Kidney (tissue), 14 donors: Measurements from ENCODE around the gene PTPRH. TPM values are rescaled to one million over a fixed set of nuclear protein-coding genes. Genes with fewer than 3 reads are reported as not detected.
"Not testable (repeated sequence)": the region's sequence is repeated elsewhere in the genome, so short reads cannot be mapped to it uniquely, and the experiment has no call there.

Source experiments
- DNase-seq, 5 donors: peaks; one replicate each; pipeline ENCODE4 v3.0.0-alpha.2; 2013 to 2020
- FAIRE-seq: peaks from 2 replicates; lab custom pipeline; 2012; peaks lifted over from hg19 to GRCh38; lab: Jason Lieb, UNC
- H3K27ac ChIP-seq, 2 donors: one replicate each; pipeline ENCODE4 v1.7.0; 2013; ENCODE audit warnings: low read depth in 2 of 2, low read length in 2 of 2, inconsistent platforms in 1 of 2
- H3K27me3 ChIP-seq: one replicate; pipeline ENCODE4 v1.7.1; 2013; ENCODE audit warnings: low read length, inconsistent platforms; ENCODE audit not compliant: control insufficient read depth, insufficient read depth
- H3K36me3 ChIP-seq, 3 donors: one replicate each; pipeline versions ENCODE4 v1.7.0 to v1.7.1; 2013; ENCODE audit warnings: low read length in 3 of 3, control low read depth in 1 of 3, inconsistent platforms in 1 of 3; ENCODE audit not compliant: insufficient read depth in 3 of 3, control insufficient read depth in 2 of 3
- H3K4me1 ChIP-seq, 3 donors: one replicate each; pipeline versions ENCODE4 v1.7.0 to v1.7.1; 2013; ENCODE audit warnings: low read length in 3 of 3, inconsistent platforms in 1 of 3, low read depth in 1 of 3; ENCODE audit not compliant: control insufficient read depth in 2 of 3, insufficient read depth in 2 of 3
- H3K4me3 ChIP-seq, 3 donors: one replicate each; pipeline versions ENCODE4 v1.7.0 to v1.8.1; 2013; ENCODE audit warnings: low read length in 3 of 3, control low read depth in 1 of 3, inconsistent platforms in 1 of 3
- H3K9ac ChIP-seq, 3 donors: one replicate each; pipeline versions ENCODE4 v1.7.0 to v1.7.1; 2013; ENCODE audit warnings: low read length in 3 of 3, control low read depth in 1 of 3, inconsistent platforms in 1 of 3
- H3K9me3 ChIP-seq, 3 donors: one replicate each; pipeline versions ENCODE4 v1.7.0 to v1.7.1; 2013; ENCODE audit warnings: low read length in 3 of 3, control low read depth in 1 of 3, inconsistent platforms in 1 of 3; ENCODE audit not compliant: control insufficient read depth in 2 of 3, insufficient read depth in 1 of 3
- CTCF ChIP-seq: IDR thresholded peaks from 3 replicates; pipeline ENCODE4 v1.5.1; 2012; ENCODE audit warnings: mild to moderate bottlenecking, moderate library complexity, borderline replicate concordance; ENCODE audit not compliant: insufficient read depth; ENCODE audit errors: extremely low read depth
- intact Hi-C: fragments of 100-400 bp; cut with DNase I; formaldehyde crosslinking; loops from one replicate; pipeline ENCODE4 v1.11.1; 2022
- polyA plus RNA-seq: library from polyadenylated mRNA; stranded (reverse); fragments of 350-450 nt; fragmentation: Illumina TruSeq; extraction: RNeasy Lipid Tissue Mini Kit (QIAGEN cat#74804); gene quantifications from one replicate; pipeline ENCODE4 v1.2.3, GENCODE V29; 2014; ENCODE audit warnings: low read depth, low replicate concordance; ENCODE audit not compliant: insufficient read depth
- total RNA-seq: library from RNA; stranded (reverse); fragmentation: NEBNext Ultra II Directional; extraction: Animal tissue kit (Norgen Biotek cat#: 25700); gene quantifications from one replicate; pipeline ENCODE4 v1.2.1, GENCODE V29; 2021
- donor health status: control.
- donor health status: control.
- donor health status: control.
- donor health status: control.
- donor health status: control.
- donor health status: DM: yes; HTN: yes; CAD: no.
- donor health status: Normal renal cell carcinoma (clear cell type).

Gene PTPRH
- total and polyA plus RNA-seq, 2 donors from 2014 or later, result 2.8 TPM; not detected in 1

GRCh38 chr19:55226788-55227187 is 17.5 kb upstream of the PTPRH start:
- no peaks in the 10 kb centered on the region for H3K9me3 ChIP-seq
- no peaks in the 10 kb centered on the region for H3K27me3 ChIP-seq
- H3K36me3 ChIP-seq, result peaks cover 0 to 5% (median 0%) of the 10 kb centered on the region in 3 donors
- H3K9ac ChIP-seq, result no peak overlapping the region
- DNase-seq (no peak), FAIRE-seq (no peak)
- H3K4me3 ChIP-seq, result no peak overlapping the region
- no peak overlapping the region for H3K27ac ChIP-seq
- peaks cover 0 to 3% (median 0%) of the 10 kb centered on the region in 3 donors for H3K4me1 ChIP-seq
- intact Hi-C loops, result no loop called here
- TF ChIP-seq CTCF, result no peak

- DNase-seq (no peak), FAIRE-seq (no peak)
- Histone ChIP-seq H3K9ac (no peak overlapping the region), H3K36me3 (peaks cover 0 to 2% (median 0%) of the 10 kb centered on the region in 3 donors), H3K4me1 (peaks cover 0 to 3% (median 0%) of the 10 kb centered on the region in 3 donors), H3K27me3 (no peaks in the 10 kb centered on the region), H3K27ac (no peak overlapping the region), H3K9me3 (no peaks in the 10 kb centered on the region), H3K4me3 (no peak overlapping the region)
- TF ChIP-seq CTCF, result no peak
- intact Hi-C loops, result no loop called here
Measured at GRCh38 chr19:55226273-55226672, 17.0 kb upstream of the PTPRH start.

GRCh38 chr19:55225415-55225958 is 16.2 kb upstream of the PTPRH start:
- no peaks in the 10 kb centered on the region for H3K27me3 ChIP-seq
- no peak for TF ChIP-seq CTCF
- H3K9ac ChIP-seq, result no peak overlapping the region
- FAIRE-seq, result no peak
- DNase-seq, result no peak
- H3K27ac ChIP-seq, result no peak overlapping the region
- H3K4me3 ChIP-seq, result no peak overlapping the region
- H3K4me1 ChIP-seq, result peaks cover 0 to 3% (median 0%) of the 10 kb centered on the region in 3 donors
- peaks cover 0 to 2% (median 0%) of the 10 kb centered on the region in 3 donors for H3K36me3 ChIP-seq
- intact Hi-C loops, result no loop called here
- H3K9me3 ChIP-seq, result no peaks in the 10 kb centered on the region

- FAIRE-seq, H3K36me3 ChIP-seq, DNase-seq, H3K4me1 ChIP-seq, H3K27ac ChIP-seq, H3K9ac ChIP-seq, H3K27me3 ChIP-seq, intact Hi-C loops, H3K9me3 ChIP-seq, H3K4me3 ChIP-seq: not testable (repeated sequence)
Measured at GRCh38 chr19:55224679-55225414, 15.5 kb upstream of the PTPRH start.
